ENCODE results near the gene CCDC167.

CCDC167 gene

GRCh38 chr6:37487591-37488380, 11.9 kb downstream of the CCDC167 start:
- DNase-seq, result no peak

- DNase-seq, result no peak
These were observed 13.4 kb downstream of the CCDC167 start for GRCh38 chr6:37486121-37486839.

- DNase-seq, result no peak
These were observed 14.4 kb downstream of the CCDC167 start for GRCh38 chr6:37485291-37485702.

- no peak for DNase-seq
These were observed 14.9 kb downstream of the CCDC167 start for GRCh38 chr6:37484786-37485170.

- peak; percentile 51 for DNase-seq
These were observed 15.5 kb downstream of the CCDC167 start for GRCh38 chr6:37483917-37484785.

- no peak for DNase-seq
These were observed 16.3 kb downstream of the CCDC167 start for GRCh38 chr6:37483252-37483901.

GRCh38 chr6:37482606-37483251, 17.0 kb downstream of the CCDC167 start:
- no peak for DNase-seq

GRCh38 chr6:37481711-37482605, 17.7 kb downstream of the CCDC167 start:
- DNase-seq, result no peak

- DNase-seq, result no peak
These were observed 18.6 kb downstream of the CCDC167 start for GRCh38 chr6:37480951-37481534.

- DNase-seq, result no peak
These were observed 19.5 kb downstream of the CCDC167 start for GRCh38 chr6:37480118-37480736.

- DNase-seq, result no peak
These were observed 20.3 kb downstream of the CCDC167 start for GRCh38 chr6:37479266-37479854.

- no peak for DNase-seq
These were observed 20.9 kb downstream of the CCDC167 start for GRCh38 chr6:37478827-37479226.

DNA sequence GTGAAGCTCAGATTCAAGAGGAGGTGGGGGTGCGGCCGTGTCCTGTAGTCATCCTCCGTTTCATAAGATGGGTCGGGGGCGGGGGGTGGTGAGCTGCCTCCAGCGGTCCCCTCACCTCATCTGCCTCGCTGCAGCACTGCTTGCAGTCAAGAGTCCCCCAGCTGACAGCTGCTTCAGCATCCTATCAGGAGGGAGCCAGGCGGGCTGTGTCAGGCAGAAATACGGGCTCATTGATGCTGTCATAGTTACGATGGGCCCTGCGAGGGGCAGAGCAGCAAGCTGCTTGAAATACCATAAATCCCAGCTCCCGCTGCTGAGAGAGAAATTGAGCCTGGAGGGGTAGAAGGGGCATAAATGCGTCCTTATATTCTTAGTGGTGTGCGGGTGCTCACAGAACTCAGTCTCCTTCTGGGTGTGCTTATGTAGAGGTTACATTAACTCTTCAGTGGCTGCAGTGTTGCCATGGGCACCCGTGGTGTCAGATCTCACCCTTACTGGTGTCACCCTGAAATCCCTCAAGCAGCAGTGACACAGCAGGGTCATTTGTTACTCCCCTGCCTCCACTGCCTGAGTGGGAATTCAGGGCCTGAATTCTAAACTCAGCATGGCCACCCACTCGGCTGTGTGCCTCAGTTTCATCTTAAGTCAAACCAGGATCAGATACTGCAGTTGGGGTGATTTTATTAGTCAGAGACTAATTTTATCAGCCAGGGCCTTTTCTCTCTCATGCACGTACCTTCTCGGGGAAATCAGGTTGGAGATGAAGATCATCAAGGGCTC, 21.8 kb downstream of the CCDC167 start:
- DNase-seq, result no peak

GRCh38 chr6:37477191-37477590, 22.5 kb downstream of the CCDC167 start:
- no peak for DNase-seq

DNA sequence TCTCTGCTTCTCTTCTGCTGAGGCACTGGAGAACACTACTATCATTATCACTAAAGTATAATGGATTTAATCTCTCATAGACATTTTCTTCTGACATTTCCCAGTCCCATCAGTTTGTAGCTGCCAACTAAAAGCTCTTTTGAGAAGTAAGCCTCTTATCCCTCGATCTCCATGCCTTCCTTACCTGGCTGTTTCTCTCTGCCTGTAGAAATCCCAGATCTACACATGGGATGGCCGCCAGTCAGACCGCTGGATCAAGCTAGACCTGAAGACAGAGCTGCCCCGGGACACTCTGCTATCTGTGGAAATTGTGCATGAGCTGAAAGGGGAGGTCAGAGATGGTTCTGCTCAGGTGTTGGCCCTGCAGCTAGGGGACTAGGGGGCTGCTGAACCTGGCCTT, 25.4 kb downstream of the CCDC167 start:
- no peak for DNase-seq

GRCh38 chr6:37473364-37474095, 26.2 kb downstream of the CCDC167 start:
- no peak for DNase-seq

DNA sequence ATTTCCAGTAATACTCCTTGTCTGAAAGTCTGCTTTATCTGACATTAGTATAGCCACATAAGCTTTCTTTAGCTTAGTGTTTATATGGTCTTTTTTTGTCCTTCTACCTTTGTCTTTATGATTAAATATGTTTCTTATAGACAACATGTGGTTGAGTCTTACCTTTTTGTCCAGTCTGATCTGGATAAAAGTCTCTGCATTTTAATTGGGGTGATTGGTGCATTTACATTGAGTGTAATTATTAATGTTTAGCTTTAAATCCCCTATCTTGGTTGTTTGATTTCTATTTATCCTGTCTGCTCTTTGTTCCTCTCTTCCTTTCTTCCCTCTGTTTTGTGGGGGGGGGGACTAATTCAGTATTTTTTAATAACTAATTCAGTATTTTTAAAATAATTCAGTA, 32.0 kb downstream of the CCDC167 start:
- no peak for DNase-seq

GRCh38 chr6:37463110-37463509, 36.6 kb downstream of the CCDC167 start:
- DNase-seq, result no peak
